DND-41 (cell line): ENCODE data around the gene MRPS33.

Experiments
- ATAC-seq: fragments of 200-7000 bp; cut with Tn5 transposase; 3 replicates; pipeline ENCODE4 v1.9.1; 2021; ENCODE audit warnings: low read depth; ENCODE audit not compliant: insufficient read depth
- DNase-seq: peaks from one replicate; pipeline ENCODE4 v3.0.0-alpha.2; 2020
- H2AFZ ChIP-seq: 2 replicates; pipeline ENCODE4 v1.6.0; 2012; ENCODE audit warnings: low read depth, low read length
- H3K27ac ChIP-seq: 2 replicates; pipeline ENCODE4 v1.5.1; 2012; ENCODE audit warnings: low read length, inconsistent platforms
- H3K27me3 ChIP-seq: fragments of 200-600 bp; sonication (generic); 2 replicates; pipeline ENCODE4 v1.6.0; 2012; ENCODE audit warnings: low read length, mild to moderate bottlenecking, inconsistent platforms; ENCODE audit not compliant: insufficient read depth, poor library complexity
- H3K36me3 ChIP-seq: 2 replicates; pipeline ENCODE4 v1.5.1; 2012; ENCODE audit warnings: low read length, inconsistent platforms; ENCODE audit not compliant: insufficient read depth
- H3K4me1 ChIP-seq: 2 replicates; pipeline ENCODE4 v1.5.1; 2012; ENCODE audit warnings: mild to moderate bottlenecking, low read length; ENCODE audit not compliant: insufficient read depth
- H3K4me2 ChIP-seq: 2 replicates; pipeline ENCODE4 v1.6.0; 2012; ENCODE audit warnings: mild to moderate bottlenecking, moderate library complexity, low read length, inconsistent platforms; ENCODE audit not compliant: insufficient read depth
- H3K4me3 ChIP-seq, 2 experiments: fragments of 200-600 bp in 1 of 2; shearing (Covaris generic) in 1 of 2; 2 replicates each; pipeline ENCODE4 v1.5.1; 2012 to 2016; ENCODE audit warnings: inconsistent platforms in 2 of 2, low read length in 2 of 2, mild to moderate bottlenecking in 2 of 2, low read depth in 1 of 2, moderate library complexity in 1 of 2
- H3K79me2 ChIP-seq: 2 replicates; pipeline ENCODE4 v1.6.0; 2012; ENCODE audit warnings: low read length, inconsistent platforms; ENCODE audit not compliant: insufficient read depth
- H3K9ac ChIP-seq: 2 replicates; pipeline ENCODE4 v1.6.0; 2012; ENCODE audit warnings: low read depth, mild to moderate bottlenecking, inconsistent platforms, low read length, moderate library complexity
- H3K9me3 ChIP-seq: 2 replicates; pipeline ENCODE4 v1.5.1; 2012; ENCODE audit warnings: low read length, moderate library complexity, mild to moderate bottlenecking, inconsistent platforms; ENCODE audit not compliant: insufficient read depth, severe bottlenecking
- H4K20me1 ChIP-seq: 2 replicates; pipeline ENCODE4 v1.6.0; 2012; ENCODE audit warnings: low read length; ENCODE audit not compliant: insufficient read depth
- CTCF ChIP-seq: IDR thresholded peaks from 2 replicates; pipeline ENCODE4 v1.5.1; 2012; ENCODE audit warnings: borderline replicate concordance, low read length, moderate library complexity, mild to moderate bottlenecking; ENCODE audit not compliant: poor library complexity, severe bottlenecking; ENCODE audit errors: extremely low read depth
- EZH2 ChIP-seq: IDR thresholded peaks from 3 replicates; pipeline ENCODE4 v1.6.1; 2012; ENCODE audit warnings: borderline replicate concordance, low read depth, mild to moderate bottlenecking, moderate library complexity, low read length, inconsistent platforms; ENCODE audit not compliant: severe bottlenecking

The MRPS33 gene

DNA sequence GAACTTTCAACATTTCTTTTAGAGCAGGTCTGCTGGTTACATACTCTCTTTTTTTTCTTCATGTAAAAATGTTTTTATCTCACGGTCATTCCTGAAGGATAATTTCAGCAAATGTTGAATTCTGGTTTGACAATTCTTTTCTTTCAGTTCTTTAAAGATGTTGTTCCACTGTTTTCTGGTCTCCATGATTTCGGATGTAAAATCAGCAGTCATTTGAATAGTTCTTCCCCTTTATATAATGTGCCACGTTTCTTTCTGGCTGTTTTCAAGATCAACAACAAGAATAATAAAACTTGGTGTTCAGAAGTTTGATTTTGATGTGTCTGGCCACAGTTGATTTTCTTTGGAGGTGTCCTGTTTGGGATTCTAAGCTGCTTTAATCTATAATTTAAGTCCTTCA lies 14.0 kb upstream of the MRPS33 start:
- TF ChIP-seq EZH2 (no peak), CTCF (no peak)
- H3K4me2 ChIP-seq: no peak overlapping the region
- no peaks in the 10 kb centered on the region for H3K4me1 ChIP-seq
- no peak overlapping the region for H3K4me3 ChIP-seq
- H3K27ac ChIP-seq: no peak overlapping the region
- H3K36me3 ChIP-seq: no peaks in the 10 kb centered on the region
- H3K79me2 ChIP-seq: no peaks in the 10 kb centered on the region
- DNase-seq (no peak), ATAC-seq (no peak)
- H3K27me3 ChIP-seq: no peaks in the 10 kb centered on the region
- no peaks in the 10 kb centered on the region for H4K20me1 ChIP-seq
- H2AFZ ChIP-seq: no peak overlapping the region
- H3K9me3 ChIP-seq: no peaks in the 10 kb centered on the region
- H3K9ac ChIP-seq: no peak overlapping the region

GRCh38 chr7:141027043-141027442 lies 12.3 kb upstream of the MRPS33 start:
- TF ChIP-seq EZH2 (no peak), CTCF (no peak)
- no peak overlapping the region for H2AFZ ChIP-seq
- no peaks in the 10 kb centered on the region for H3K9me3 ChIP-seq
- no peaks in the 10 kb centered on the region for H3K27me3 ChIP-seq
- H4K20me1 ChIP-seq: no peaks in the 10 kb centered on the region
- no peak for ATAC-seq
- no peak overlapping the region for H3K27ac ChIP-seq
- H3K9ac ChIP-seq: no peak overlapping the region
- H3K4me2 ChIP-seq: no peak overlapping the region
- H3K4me1 ChIP-seq: no peaks in the 10 kb centered on the region
- H3K79me2 ChIP-seq: no peaks in the 10 kb centered on the region
- DNase-seq: no peak
- H3K36me3 ChIP-seq: no peaks in the 10 kb centered on the region
- H3K4me3 ChIP-seq: no peak overlapping the region

DNA sequence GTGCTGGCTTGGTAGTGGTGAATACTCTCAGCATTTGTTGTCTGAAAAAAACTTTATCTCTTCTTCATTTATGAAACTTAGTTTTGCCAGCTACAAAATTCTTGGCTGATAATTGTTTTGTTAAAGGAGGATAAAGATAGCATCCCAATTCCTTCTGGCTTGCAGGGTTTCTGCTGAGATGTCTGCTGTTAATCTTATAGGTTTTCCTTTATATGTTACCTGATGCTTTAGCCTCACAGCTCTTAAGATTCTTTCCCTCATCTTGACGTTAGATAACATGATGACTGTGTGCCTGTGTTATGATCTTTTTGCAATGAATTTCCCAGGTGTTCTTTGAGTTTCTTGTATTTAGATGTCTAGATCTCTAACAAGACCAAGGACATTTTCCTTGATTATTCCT lies 9.9 kb upstream of the MRPS33 start:
- Histone ChIP-seq H3K4me1 (no peaks in the 10 kb centered on the region), H3K27me3 (no peaks in the 10 kb centered on the region), H3K9ac (no peak overlapping the region), H3K79me2 (no peaks in the 10 kb centered on the region), H2AFZ (no peak overlapping the region), H3K4me3 (no peak overlapping the region), H3K36me3 (no peaks in the 10 kb centered on the region), H3K4me2 (no peak overlapping the region), H4K20me1 (no peaks in the 10 kb centered on the region), H3K27ac (no peak overlapping the region), H3K9me3 (no peaks in the 10 kb centered on the region)
- DNase-seq (no peak), ATAC-seq (no peak)
- TF ChIP-seq CTCF (no peak), EZH2 (no peak)

GRCh38 chr7:141023295-141023694 lies 8.5 kb upstream of the MRPS33 start:
- no peaks in the 10 kb centered on the region for H3K36me3 ChIP-seq
- no peak overlapping the region for H3K4me3 ChIP-seq
- ATAC-seq (no peak), DNase-seq (no peak)
- no peak overlapping the region for H2AFZ ChIP-seq
- no peaks in the 10 kb centered on the region for H4K20me1 ChIP-seq
- no peaks in the 10 kb centered on the region for H3K9me3 ChIP-seq
- H3K79me2 ChIP-seq: no peaks in the 10 kb centered on the region
- H3K4me1 ChIP-seq: no peaks in the 10 kb centered on the region
- no peaks in the 10 kb centered on the region for H3K27me3 ChIP-seq
- TF ChIP-seq CTCF (no peak), EZH2 (no peak)
- H3K27ac ChIP-seq: no peak overlapping the region
- no peak overlapping the region for H3K4me2 ChIP-seq
- H3K9ac ChIP-seq: no peak overlapping the region
